ENCODE data around the gene MIER1.

The MIER1 gene

GRCh38 chr1:66999640-67000400 lies 75.0 kb downstream of the MIER1 start:
- no peak for DNase-seq (ENCODE audit: low read depth)

- no peak for DNase-seq (ENCODE audit: low read depth)
These were observed 77.1 kb downstream of the MIER1 start for GRCh38 chr1:67001682-67002425.

- no peak for DNase-seq (ENCODE audit: low read depth)
These were observed 79.4 kb downstream of the MIER1 start for GRCh38 chr1:67004176-67004575.

DNA sequence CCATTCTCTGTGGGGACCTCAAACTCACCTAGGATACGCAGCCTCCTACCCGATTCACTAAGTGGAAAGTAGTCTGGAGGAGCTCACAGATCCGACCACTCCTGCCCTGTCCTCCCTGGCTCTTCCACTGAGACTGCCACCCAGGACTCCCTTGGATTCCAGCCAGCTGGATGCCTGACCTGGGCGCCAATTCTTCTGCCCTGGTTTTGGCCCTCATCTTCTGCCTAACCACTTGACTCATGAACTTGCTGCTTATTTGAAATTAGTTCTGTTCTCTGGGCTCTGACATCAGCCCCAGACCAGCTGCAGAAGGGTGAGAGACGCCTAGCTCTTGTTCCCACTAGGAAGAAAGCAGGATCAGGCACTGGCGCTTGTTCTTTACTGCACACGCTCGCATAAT lies 80.3 kb downstream of the MIER1 start:
- DNase-seq (ENCODE audit: low read depth), result no peak

- no peak for DNase-seq (ENCODE audit: low read depth)
These were observed 85.0 kb downstream of the MIER1 start for GRCh38 chr1:67009792-67010191.

- DNase-seq (ENCODE audit: low read depth), result no peak
These were observed 88.8 kb downstream of the MIER1 start for GRCh38 chr1:67013573-67013972.

DNA sequence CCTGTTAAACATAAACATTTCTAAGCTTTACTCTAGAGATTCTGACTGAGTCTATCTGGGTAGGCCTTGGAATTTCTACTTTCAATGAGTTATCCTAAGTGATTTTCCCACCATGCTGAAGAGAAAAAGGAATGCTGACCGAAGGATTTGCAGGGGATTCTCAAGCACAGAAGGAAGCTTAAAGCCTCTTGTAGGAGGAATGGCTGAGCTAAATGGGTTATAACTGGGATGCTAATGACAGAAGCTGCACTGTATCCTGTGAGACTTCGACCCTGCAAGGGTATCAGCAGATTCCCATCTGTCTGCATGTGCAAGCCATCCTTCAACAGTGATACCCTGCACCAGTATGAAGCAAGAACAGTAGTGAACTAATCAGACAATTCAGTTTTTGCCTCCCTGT lies 93.8 kb downstream of the MIER1 start:
- DNase-seq (ENCODE audit: low read depth), result no peak

DNA sequence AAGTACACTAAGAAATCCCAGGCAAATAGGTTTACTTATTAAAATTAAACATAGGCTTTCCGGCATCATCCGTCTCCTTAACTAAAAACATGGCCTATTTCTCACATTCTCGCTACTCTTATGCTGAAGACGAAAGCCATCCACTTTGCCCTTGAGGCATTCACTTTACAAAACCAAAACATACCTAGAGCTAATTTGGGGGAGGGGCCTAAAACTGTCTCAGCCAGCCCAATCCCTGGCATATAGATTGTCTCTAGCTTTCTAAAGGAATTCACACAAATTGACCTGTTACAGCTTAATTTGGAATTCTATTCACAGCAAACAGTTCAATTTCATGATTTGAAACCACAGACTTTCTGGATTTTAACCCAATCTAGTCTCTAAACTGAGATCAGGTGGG lies 94.3 kb downstream of the MIER1 start:
- DNase-seq (ENCODE audit: low read depth), result no peak

- DNase-seq (ENCODE audit: low read depth), result no peak
These were observed 94.9 kb downstream of the MIER1 start for GRCh38 chr1:67019600-67020136.

- DNase-seq (ENCODE audit: low read depth), result no peak
These were observed 95.5 kb downstream of the MIER1 start for GRCh38 chr1:67020304-67020703.

DNA sequence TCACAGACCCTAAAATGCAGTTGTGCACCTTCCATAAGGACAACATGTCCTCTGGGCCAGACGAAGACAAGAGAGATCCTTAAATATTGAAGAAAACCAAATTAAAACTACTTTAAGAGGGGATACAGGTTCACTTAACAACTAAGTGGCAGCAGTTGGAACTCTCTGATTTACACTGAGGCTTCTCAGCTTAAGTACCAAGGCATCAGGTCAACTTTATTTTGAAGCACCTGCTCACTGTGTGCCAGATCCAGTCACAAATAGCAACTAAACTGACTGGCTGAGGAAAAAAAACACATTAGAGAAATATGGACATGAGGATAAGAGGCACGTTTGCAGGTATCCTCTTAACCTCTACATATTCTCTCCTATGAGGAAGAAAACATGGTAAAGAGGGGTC lies 96.0 kb downstream of the MIER1 start:
- DNase-seq (ENCODE audit: low read depth), result no peak

- no peak for DNase-seq (ENCODE audit: low read depth)
These were observed 104.7 kb downstream of the MIER1 start for GRCh38 chr1:67029472-67029871.

GRCh38 chr1:67031121-67031858 lies 106.5 kb downstream of the MIER1 start:
- DNase-seq (ENCODE audit: low read depth), result no peak

- no peak for DNase-seq (ENCODE audit: low read depth)
These were observed 107.1 kb downstream of the MIER1 start for GRCh38 chr1:67031859-67032247.
